Muscle layer of duodenum (tissue), 2 donors: ENCODE measurements around the gene PDGFA.

Experiments
- H3K27ac ChIP-seq: one replicate; pipeline ENCODE4 v1.7.0; 2013; ENCODE audit warnings: mild to moderate bottlenecking, low read length
- H3K27me3 ChIP-seq: one replicate; pipeline ENCODE4 v1.7.0; 2013; ENCODE audit warnings: low read depth, mild to moderate bottlenecking, control low read depth, low read length
- H3K36me3 ChIP-seq, 2 donors: one replicate each; pipeline ENCODE4 v1.7.0; 2013; ENCODE audit warnings: low read length in 2 of 2, control low read depth in 1 of 2, mild to moderate bottlenecking in 1 of 2; ENCODE audit not compliant: insufficient read depth in 2 of 2, control insufficient read depth in 1 of 2
- H3K4me1 ChIP-seq, 2 donors: one replicate each; pipeline ENCODE4 v1.7.0; 2013; ENCODE audit warnings: low read length in 2 of 2, mild to moderate bottlenecking in 2 of 2, control low read depth in 1 of 2, moderate library complexity in 1 of 2; ENCODE audit not compliant: insufficient read depth in 2 of 2, control insufficient read depth in 1 of 2
- H3K4me3 ChIP-seq, 2 donors: one replicate each; pipeline ENCODE4 v1.7.0; 2013; ENCODE audit warnings: low read length in 2 of 2, low read depth in 1 of 2, mild to moderate bottlenecking in 1 of 2
- H3K9me3 ChIP-seq, 2 donors: one replicate each; pipeline ENCODE4 v1.7.0; 2013; ENCODE audit warnings: low read length in 2 of 2, control low read depth in 1 of 2, mild to moderate bottlenecking in 1 of 2; ENCODE audit not compliant: control insufficient read depth in 1 of 2
- donor health status: healthy.

Gene PDGFA

GRCh38 chr7:490461-491291 lies 29.0 kb downstream of the PDGFA start:
- Histone ChIP-seq H3K27me3 (no peaks in the 10 kb centered on the region), H3K9me3 (no peaks in the 10 kb centered on the region), H3K36me3 (no peaks in the 10 kb centered on the region), H3K4me3 (no peak overlapping the region), H3K27ac (no peak overlapping the region), H3K4me1 (no peaks in the 10 kb centered on the region)

GRCh38 chr7:489876-490275 lies 29.8 kb downstream of the PDGFA start:
- Histone ChIP-seq H3K9me3 (no peaks in the 10 kb centered on the region), H3K27me3 (no peaks in the 10 kb centered on the region), H3K27ac (no peak overlapping the region), H3K36me3 (no peaks in the 10 kb centered on the region), H3K4me1 (no peaks in the 10 kb centered on the region), H3K4me3 (no peak overlapping the region)

- no peak overlapping the region for H3K27ac ChIP-seq
- H3K4me3 ChIP-seq, result no peak overlapping the region
- no peaks in the 10 kb centered on the region for H3K36me3 ChIP-seq
- H3K9me3 ChIP-seq, result no peaks in the 10 kb centered on the region
- no peaks in the 10 kb centered on the region for H3K27me3 ChIP-seq
- H3K4me1 ChIP-seq, result no peaks in the 10 kb centered on the region
Observed at GRCh38 chr7:486216-486743, 33.4 kb downstream of the PDGFA start.

- Histone ChIP-seq H3K4me3 (no peak overlapping the region), H3K9me3 (no peaks in the 10 kb centered on the region), H3K36me3 (no peaks in the 10 kb centered on the region), H3K4me1 (no peaks in the 10 kb centered on the region), H3K27me3 (no peaks in the 10 kb centered on the region), H3K27ac (no peak overlapping the region)
Observed at GRCh38 chr7:485188-486081, 34.2 kb downstream of the PDGFA start.

GRCh38 chr7:484356-485101 lies 35.1 kb downstream of the PDGFA start:
- no peaks in the 10 kb centered on the region for H3K36me3 ChIP-seq
- H3K27me3 ChIP-seq, result no peaks in the 10 kb centered on the region
- no peak overlapping the region for H3K4me3 ChIP-seq
- H3K9me3 ChIP-seq, result no peaks in the 10 kb centered on the region
- no peaks in the 10 kb centered on the region for H3K4me1 ChIP-seq
- H3K27ac ChIP-seq, result no peak overlapping the region

- Histone ChIP-seq H3K36me3 (no peaks in the 10 kb centered on the region), H3K9me3 (no peaks in the 10 kb centered on the region), H3K27ac (no peak overlapping the region), H3K27me3 (no peaks in the 10 kb centered on the region), H3K4me3 (no peak overlapping the region), H3K4me1 (no peaks in the 10 kb centered on the region)
Observed at GRCh38 chr7:483656-484355, 35.8 kb downstream of the PDGFA start.

GRCh38 chr7:482521-483083 lies 37.0 kb downstream of the PDGFA start:
- Histone ChIP-seq H3K27me3 (no peaks in the 10 kb centered on the region), H3K4me1 (no peaks in the 10 kb centered on the region), H3K27ac (no peak overlapping the region), H3K4me3 (no peak overlapping the region), H3K36me3 (no peaks in the 10 kb centered on the region), H3K9me3 (no peaks in the 10 kb centered on the region)

GRCh38 chr7:481219-481930 lies 38.3 kb downstream of the PDGFA start:
- no peaks in the 10 kb centered on the region for H3K36me3 ChIP-seq
- no peaks in the 10 kb centered on the region for H3K27me3 ChIP-seq
- H3K27ac ChIP-seq, result no peak overlapping the region
- H3K9me3 ChIP-seq, result no peaks in the 10 kb centered on the region
- no peaks in the 10 kb centered on the region for H3K4me1 ChIP-seq
- H3K4me3 ChIP-seq, result no peak overlapping the region

- no peaks in the 10 kb centered on the region for H3K36me3 ChIP-seq
- no peaks in the 10 kb centered on the region for H3K27me3 ChIP-seq
- no peak overlapping the region for H3K4me3 ChIP-seq
- H3K9me3 ChIP-seq, result no peaks in the 10 kb centered on the region
- H3K4me1 ChIP-seq, result no peaks in the 10 kb centered on the region
- H3K27ac ChIP-seq, result no peak overlapping the region
Observed at GRCh38 chr7:480531-481218, 39.0 kb downstream of the PDGFA start.
